SIG-M5 treated with dmso at 0.1 percent for 504 hours (cell line): ENCODE measurements around the gene QSER1.
"Not testable (repeated sequence)": the region's sequence is repeated elsewhere in the genome, so short reads cannot be mapped to it uniquely, and the experiment has no call there.

Experiments
- DNase-seq: peaks from one replicate; lab custom pipeline; 2025; ENCODE audit not compliant: unreplicated experiment; lab: John Stamatoyannopoulos, UW

Gene QSER1

GRCh38 chr11:32892355-32893092, at the start of gene QSER1:
QSER1 (plus strand) TSS chr11:32892811; CDS start chr11:32893126, 315 bp downstream.
- DNase-seq = peak; percentile 54

DNA sequence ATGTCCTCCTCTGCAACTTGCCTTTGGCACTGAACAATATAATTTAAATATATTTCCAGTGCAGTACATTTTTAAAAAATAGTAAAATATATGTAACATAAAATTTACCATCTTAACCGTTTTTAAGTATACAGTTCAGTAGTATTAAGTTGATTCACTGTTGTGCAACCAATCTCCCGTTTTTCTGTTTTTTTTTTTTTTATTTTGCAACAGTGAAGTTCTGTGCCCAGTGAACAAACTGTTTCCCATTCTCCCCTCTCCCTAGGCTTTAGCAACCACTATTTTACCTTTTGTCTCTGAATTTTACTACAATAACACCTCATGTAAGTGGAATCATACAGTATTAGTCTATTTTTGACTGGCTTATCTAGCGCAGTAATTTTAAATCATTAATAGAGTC, 49.1 kb upstream of the QSER1 start:
- DNase-seq = peak; percentile 12

DNA sequence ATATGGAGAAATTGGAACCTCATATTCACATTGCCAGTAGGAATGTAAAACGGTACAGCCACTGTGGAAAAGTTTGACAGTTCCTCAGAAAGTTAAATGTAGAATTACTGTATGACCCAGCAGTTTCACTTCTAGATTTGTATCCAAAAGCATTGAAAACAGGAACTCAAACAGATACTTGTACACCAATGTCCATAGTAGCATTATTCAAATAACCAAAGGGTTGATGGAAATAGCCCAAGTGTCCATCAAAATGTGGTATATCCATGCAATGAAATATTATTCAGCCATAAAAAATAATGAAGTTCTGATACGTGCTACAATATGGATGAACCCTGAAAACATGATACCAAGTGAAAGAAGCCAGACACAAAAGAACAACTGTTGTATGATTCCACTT, 45.1 kb upstream of the QSER1 start:
- peak; percentile 78 for DNase-seq

- DNase-seq = no peak
These were observed 42.9 kb upstream of the QSER1 start for GRCh38 chr11:32849761-32850160.

DNA sequence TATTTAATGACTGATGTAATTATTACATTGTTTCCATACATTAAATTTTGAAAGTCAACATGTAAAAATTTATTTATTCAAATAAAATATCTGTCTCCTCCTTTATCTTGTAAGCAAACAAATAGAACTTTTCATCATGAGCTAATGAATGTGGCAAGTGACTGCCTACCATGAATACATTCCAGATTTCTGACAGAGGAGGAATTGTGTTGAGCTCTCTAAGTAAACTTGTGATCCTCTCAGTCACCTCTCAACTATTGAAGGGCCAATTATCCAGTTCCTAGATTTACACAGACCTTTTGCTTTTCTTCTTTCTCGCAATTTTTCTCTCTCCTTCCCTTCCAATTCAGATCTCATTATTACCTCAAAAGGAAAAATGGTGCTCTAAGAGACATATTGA, 41.4 kb upstream of the QSER1 start:
- no peak for DNase-seq

GRCh38 chr11:32852207-32852606, 40.4 kb upstream of the QSER1 start:
- peak; percentile 61 for DNase-seq

DNA sequence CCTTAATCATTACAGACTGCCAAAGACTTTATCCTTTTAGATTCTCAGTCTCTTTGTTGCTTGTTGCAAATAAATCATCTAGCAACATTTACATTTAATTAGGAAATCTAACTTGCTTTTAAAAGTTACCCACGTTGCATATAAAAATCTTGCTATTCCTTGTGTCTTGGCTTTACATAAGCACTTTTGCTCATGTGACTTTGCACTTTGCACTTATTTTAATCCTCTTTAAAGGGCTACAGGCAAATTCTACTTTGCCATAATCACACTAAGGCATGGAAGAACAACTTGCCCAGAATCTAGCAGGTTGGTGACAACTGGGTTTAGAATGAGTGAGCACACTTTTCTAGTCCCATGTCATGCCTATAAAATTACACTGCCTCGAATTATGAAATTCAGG, 37.0 kb upstream of the QSER1 start:
- no peak for DNase-seq

DNA sequence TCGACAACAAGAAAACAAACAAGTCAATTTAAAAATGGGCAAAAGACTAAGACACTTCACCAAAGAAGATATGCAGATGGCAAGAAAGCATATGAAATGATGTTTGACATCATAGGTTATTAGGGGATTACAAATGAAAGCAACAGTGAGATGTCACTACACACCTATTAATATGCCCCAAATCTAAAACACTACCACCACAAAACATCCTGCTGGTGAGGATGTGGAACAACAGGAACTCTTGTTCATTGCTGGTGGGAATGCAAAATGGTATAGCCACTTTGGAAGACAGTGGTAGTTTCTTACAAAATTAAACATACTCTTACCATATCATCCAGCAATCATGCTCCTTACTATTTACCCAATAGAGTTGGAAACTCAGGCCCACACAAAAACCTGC, 33.9 kb upstream of the QSER1 start:
- DNase-seq = no peak

- no peak for DNase-seq
These were observed 30.6 kb upstream of the QSER1 start for GRCh38 chr11:32861850-32862577.

GRCh38 chr11:32864555-32864954, 28.1 kb upstream of the QSER1 start:
- no peak for DNase-seq

DNA sequence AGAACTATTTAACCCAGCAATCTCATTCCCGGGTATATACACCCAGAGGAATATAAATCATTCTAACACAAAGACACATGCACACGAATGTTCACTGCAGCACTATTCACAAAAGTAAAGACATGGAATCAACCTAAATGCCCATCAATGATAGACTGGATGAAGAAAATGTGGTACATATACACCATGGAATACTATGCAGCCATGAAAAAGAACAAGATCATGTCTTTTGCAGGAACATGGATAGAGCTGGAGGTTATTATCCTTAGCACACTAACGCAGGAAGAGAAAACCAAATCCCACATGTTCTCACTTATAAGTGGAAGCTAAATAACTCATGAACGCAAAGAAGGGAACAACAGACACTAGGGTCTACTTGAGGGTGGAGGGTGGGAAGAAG, 23.9 kb upstream of the QSER1 start:
- DNase-seq = not testable (repeated sequence)

GRCh38 chr11:32870676-32871075, 21.9 kb upstream of the QSER1 start:
- DNase-seq = peak; percentile 12

- DNase-seq = no peak
These were observed 18.5 kb upstream of the QSER1 start for GRCh38 chr11:32874132-32874531.

DNA sequence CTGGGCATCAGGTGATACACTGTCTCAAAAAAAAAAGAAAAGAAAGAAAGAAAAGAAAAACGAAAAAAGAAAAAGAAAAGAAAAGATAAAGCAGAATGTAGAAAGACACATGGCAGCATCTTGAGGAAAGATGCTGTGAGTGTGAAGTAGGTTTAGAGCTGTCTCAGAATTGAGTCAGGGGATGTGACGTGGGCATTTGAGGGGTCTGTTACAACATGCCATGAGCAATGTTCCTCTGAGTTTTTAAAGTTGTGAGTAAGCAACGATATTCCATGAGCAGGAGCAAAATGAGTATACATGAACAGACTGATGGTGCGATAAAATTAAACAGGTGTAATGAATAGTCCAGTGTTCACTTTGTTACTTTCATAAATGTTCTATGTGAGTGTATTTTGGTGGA, 11.3 kb upstream of the QSER1 start:
- DNase-seq = no peak

DNA sequence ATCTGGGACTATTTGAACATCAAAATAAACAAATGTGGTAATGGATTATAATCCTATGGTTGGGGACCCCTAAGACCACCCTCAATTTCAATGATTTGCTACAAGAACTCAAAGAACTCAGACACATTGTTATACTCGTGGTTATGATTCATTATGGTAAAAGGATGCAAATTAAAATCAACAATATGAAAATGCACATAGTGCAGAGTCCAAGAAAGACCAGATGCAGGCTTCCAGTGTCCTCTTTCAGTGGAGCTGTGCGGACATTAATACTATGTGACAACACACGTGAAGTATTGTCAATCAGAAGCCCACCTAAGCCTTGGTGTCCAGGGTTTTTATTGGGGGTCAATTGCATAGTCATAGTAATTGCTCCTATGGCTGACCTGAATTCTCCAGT, 9.2 kb upstream of the QSER1 start:
- DNase-seq = no peak

GRCh38 chr11:32884023-32884422, 8.6 kb upstream of the QSER1 start:
- DNase-seq = no peak

- DNase-seq = peak; percentile 34
These were observed 7.7 kb upstream of the QSER1 start for GRCh38 chr11:32884770-32885384.

DNA sequence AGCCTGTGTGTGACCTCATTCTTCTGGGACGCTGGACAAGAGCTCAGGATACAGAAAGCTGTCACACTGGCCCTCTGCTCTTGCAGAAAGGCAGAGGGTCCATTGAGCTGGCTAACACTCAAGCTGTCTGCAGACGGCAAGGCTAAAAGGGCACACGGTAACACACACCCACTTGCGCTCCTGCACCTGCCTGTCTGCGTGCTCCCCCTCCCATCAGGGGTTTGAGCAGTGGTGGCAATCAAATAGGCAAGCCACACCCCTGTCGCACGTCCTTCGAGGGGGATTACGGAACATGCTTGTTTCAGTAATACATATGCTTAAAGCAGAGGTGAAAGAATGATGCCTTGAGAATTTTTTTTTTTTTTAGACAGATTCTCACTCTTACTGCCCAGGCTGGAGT, 7.1 kb upstream of the QSER1 start:
- DNase-seq = no peak

DNA sequence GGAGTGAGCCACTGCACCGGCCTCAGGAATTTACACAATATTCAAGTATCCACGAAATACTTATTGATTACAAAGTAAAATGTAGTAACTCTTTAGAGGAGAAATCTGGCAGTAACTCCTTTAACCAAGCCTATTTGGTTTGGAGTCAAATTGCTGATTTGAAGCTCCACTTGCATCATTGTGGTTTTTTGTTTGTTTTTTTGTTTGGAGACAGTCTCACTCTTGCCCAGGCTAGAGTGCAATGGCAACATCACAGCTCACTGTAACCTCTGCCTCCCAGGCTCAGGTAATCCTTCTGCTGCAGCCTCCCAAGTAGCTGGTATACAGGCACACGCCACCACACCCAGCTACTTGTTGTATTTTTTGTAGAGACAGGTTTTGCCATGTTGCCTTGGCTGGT, 6.4 kb upstream of the QSER1 start:
- no peak for DNase-seq

DNA sequence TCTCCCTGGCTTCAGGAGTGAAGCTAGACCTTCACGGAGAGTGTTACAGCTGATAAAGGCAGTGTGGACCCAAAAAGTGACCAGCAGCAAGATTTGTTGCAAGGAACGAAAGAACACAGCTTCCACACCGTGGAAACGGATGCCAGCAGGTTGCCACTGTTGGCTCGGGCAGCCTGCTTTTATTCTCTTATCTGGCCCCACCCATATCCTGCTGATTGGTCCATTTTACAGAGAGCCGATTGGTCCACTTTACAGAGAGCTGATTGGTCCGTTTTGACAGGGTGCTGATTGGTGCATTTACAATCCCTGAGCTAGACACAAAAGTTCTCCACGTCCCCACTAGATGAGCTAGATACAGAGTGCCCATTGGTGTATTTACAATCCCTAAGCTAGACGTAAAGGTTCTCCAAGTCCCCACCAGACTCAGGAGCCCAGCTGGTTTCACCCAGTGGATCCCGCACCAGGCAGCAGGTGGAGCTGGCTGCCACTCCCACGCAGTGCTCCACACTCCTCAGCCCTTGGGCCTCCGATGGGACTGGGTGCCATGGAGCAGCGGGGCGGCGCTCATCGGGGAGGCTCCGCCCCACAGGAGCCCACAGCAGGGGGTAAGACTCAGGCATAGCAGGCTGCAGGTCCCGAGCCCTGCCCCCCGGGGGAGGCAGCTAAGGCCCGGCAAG, 4.8 kb upstream of the QSER1 start:
- DNase-seq = not testable (repeated sequence)

DNA sequence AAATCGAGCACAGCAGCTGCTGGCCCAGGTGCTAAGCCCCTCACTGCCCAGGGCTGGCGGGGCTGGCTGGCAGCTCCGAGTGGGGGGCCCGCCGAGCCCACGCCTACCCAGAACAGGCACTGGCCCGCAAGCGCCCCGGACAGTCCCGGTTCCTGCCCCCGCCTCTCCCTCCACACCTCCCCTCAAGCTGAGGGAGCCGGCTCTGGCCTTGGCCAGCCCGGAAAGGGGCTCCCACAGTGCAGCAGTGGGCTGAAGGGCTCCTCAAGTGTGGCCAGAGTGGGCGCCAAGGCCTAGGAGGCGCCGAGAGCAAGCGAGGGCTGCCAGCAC, 4.3 kb upstream of the QSER1 start:
- DNase-seq = not testable (repeated sequence)

DNA sequence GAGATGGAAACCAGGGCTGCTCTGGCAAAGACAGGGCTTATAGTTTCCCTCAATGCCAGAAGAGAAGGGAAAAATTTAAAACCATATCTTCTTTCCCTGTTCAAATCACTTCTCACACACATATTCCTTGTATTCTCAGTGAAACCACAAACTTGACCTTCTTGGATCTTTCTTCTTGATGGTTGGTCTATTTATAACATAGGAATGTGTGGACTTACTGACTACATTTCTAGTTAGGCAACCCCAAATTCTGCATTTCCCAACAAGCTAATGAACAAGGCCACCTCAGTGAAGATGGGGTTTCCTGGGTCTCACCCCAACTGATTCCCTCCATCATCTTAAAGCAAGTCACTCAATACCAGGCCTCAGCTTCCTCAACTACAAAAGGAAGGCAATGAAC, 3.8 kb upstream of the QSER1 start:
- no peak for DNase-seq
